Measurements from ENCODE around the gene TPBGL.

TPBGL gene

GRCh38 chr11:75249704-75250103 lies 9.1 kb downstream of the TPBGL start:
- Mint-ChIP-seq H3K4me3 (no peak overlapping the region), H3K4me1 (ENCODE audit: low read depth) (peaks cover 3% of the 10 kb centered on the region), H3K9me3 (ENCODE audit: low read depth) (no peaks in the 10 kb centered on the region), H3K36me3 (no peaks in the 10 kb centered on the region), H3K27ac (no peak overlapping the region), H3K27me3 (no peaks in the 10 kb centered on the region)

GRCh38 chr11:75254326-75254725 lies 13.8 kb downstream of the TPBGL start:
- H3K27me3 Mint-ChIP-seq, result no peaks in the 10 kb centered on the region
- H3K4me3 Mint-ChIP-seq, result no peak overlapping the region
- no peaks in the 10 kb centered on the region for H3K9me3 Mint-ChIP-seq (ENCODE audit: low read depth)
- H3K4me1 Mint-ChIP-seq (ENCODE audit: low read depth), result peaks cover 3% of the 10 kb centered on the region
- H3K27ac Mint-ChIP-seq, result no peak overlapping the region
- H3K36me3 Mint-ChIP-seq, result no peaks in the 10 kb centered on the region

- no peaks in the 10 kb centered on the region for H3K36me3 Mint-ChIP-seq
- peak overlapping the region; percentile 81 for H3K27ac Mint-ChIP-seq
- H3K4me1 Mint-ChIP-seq (ENCODE audit: low read depth), result peaks cover 55% of the 10 kb centered on the region
- H3K4me3 Mint-ChIP-seq, result peak overlapping the region; percentile 65
- no peaks in the 10 kb centered on the region for H3K9me3 Mint-ChIP-seq (ENCODE audit: low read depth)
- H3K27me3 Mint-ChIP-seq, result no peaks in the 10 kb centered on the region
Observed at GRCh38 chr11:75260396-75261170, 20.0 kb downstream of the TPBGL start.

- Mint-ChIP-seq H3K9me3 (ENCODE audit: low read depth) (no peaks in the 10 kb centered on the region), H3K27ac (no peak overlapping the region), H3K4me1 (ENCODE audit: low read depth) (peaks cover 55% of the 10 kb centered on the region), H3K27me3 (no peaks in the 10 kb centered on the region), H3K4me3 (no peak overlapping the region), H3K36me3 (no peaks in the 10 kb centered on the region)
Observed at GRCh38 chr11:75261902-75262361, 21.4 kb downstream of the TPBGL start.

- peaks cover 58% of the 10 kb centered on the region for H3K4me1 Mint-ChIP-seq (ENCODE audit: low read depth)
- no peaks in the 10 kb centered on the region for H3K9me3 Mint-ChIP-seq (ENCODE audit: low read depth)
- H3K27ac Mint-ChIP-seq, result no peak overlapping the region
Observed at GRCh38 chr11:75262436-75262835, 21.9 kb downstream of the TPBGL start.

GRCh38 chr11:75262961-75263852 lies 22.6 kb downstream of the TPBGL start:
- H3K4me1 Mint-ChIP-seq (ENCODE audit: low read depth), result peaks cover 61% of the 10 kb centered on the region
- peaks cover 3% of the 10 kb centered on the region for H3K36me3 Mint-ChIP-seq
- H3K27me3 Mint-ChIP-seq, result no peaks in the 10 kb centered on the region
- no peaks in the 10 kb centered on the region for H3K9me3 Mint-ChIP-seq (ENCODE audit: low read depth)
- no peak overlapping the region for H3K4me3 Mint-ChIP-seq
- peak overlapping the region; percentile 41 for H3K27ac Mint-ChIP-seq

More at GRCh38 chr11:75262436-75262835, 21.9 kb downstream of the TPBGL start:
- Mint-ChIP-seq H3K27me3 (no peaks in the 10 kb centered on the region), H3K36me3 (no peaks in the 10 kb centered on the region), H3K4me3 (no peak overlapping the region)

GRCh38 chr11:75263944-75264349 lies 23.4 kb downstream of the TPBGL start:
- H3K27ac Mint-ChIP-seq, result peak overlapping the region; percentile 41
- peaks cover 58% of the 10 kb centered on the region for H3K4me1 Mint-ChIP-seq (ENCODE audit: low read depth)
- no peaks in the 10 kb centered on the region for H3K27me3 Mint-ChIP-seq
- peaks cover 3% of the 10 kb centered on the region for H3K36me3 Mint-ChIP-seq
- H3K4me3 Mint-ChIP-seq, result no peak overlapping the region
- no peaks in the 10 kb centered on the region for H3K9me3 Mint-ChIP-seq (ENCODE audit: low read depth)

- peak overlapping the region; percentile 41 for H3K27ac Mint-ChIP-seq
- H3K4me3 Mint-ChIP-seq, result no peak overlapping the region
- no peaks in the 10 kb centered on the region for H3K9me3 Mint-ChIP-seq (ENCODE audit: low read depth)
- peaks cover 58% of the 10 kb centered on the region for H3K4me1 Mint-ChIP-seq (ENCODE audit: low read depth)
- H3K36me3 Mint-ChIP-seq, result peaks cover 3% of the 10 kb centered on the region
- H3K27me3 Mint-ChIP-seq, result no peaks in the 10 kb centered on the region
Observed at GRCh38 chr11:75264356-75264755, 23.8 kb downstream of the TPBGL start.

- H3K4me1 Mint-ChIP-seq (ENCODE audit: low read depth), result peaks cover 52% of the 10 kb centered on the region
- H3K27ac Mint-ChIP-seq, result peak overlapping the region; percentile 41
- no peak overlapping the region for H3K4me3 Mint-ChIP-seq
- no peaks in the 10 kb centered on the region for H3K27me3 Mint-ChIP-seq
- H3K36me3 Mint-ChIP-seq, result peaks cover 3% of the 10 kb centered on the region
- H3K9me3 Mint-ChIP-seq (ENCODE audit: low read depth), result no peaks in the 10 kb centered on the region
Observed at GRCh38 chr11:75264971-75265370, 24.4 kb downstream of the TPBGL start.

GRCh38 chr11:75265851-75266531 lies 25.4 kb downstream of the TPBGL start:
- Mint-ChIP-seq H3K27me3 (no peaks in the 10 kb centered on the region), H3K36me3 (peaks cover 3% of the 10 kb centered on the region), H3K4me1 (ENCODE audit: low read depth) (peaks cover 46% of the 10 kb centered on the region), H3K27ac (no peak overlapping the region), H3K4me3 (no peak overlapping the region), H3K9me3 (ENCODE audit: low read depth) (no peaks in the 10 kb centered on the region)

GRCh38 chr11:75267171-75267970 lies 26.8 kb downstream of the TPBGL start:
- Mint-ChIP-seq H3K27ac (no peak overlapping the region), H3K27me3 (no peaks in the 10 kb centered on the region), H3K4me1 (ENCODE audit: low read depth) (peaks cover 38% of the 10 kb centered on the region), H3K9me3 (ENCODE audit: low read depth) (no peaks in the 10 kb centered on the region), H3K36me3 (peaks cover 4% of the 10 kb centered on the region), H3K4me3 (no peak overlapping the region)

- Mint-ChIP-seq H3K36me3 (peaks cover 4% of the 10 kb centered on the region), H3K27me3 (no peaks in the 10 kb centered on the region), H3K4me3 (no peak overlapping the region), H3K27ac (no peak overlapping the region), H3K9me3 (ENCODE audit: low read depth) (no peaks in the 10 kb centered on the region), H3K4me1 (ENCODE audit: low read depth) (peaks cover 36% of the 10 kb centered on the region)
Observed at GRCh38 chr11:75268626-75269366, 28.2 kb downstream of the TPBGL start.

GRCh38 chr11:75269367-75269660 lies 28.7 kb downstream of the TPBGL start:
- H3K27ac Mint-ChIP-seq, result no peak overlapping the region
- no peaks in the 10 kb centered on the region for H3K27me3 Mint-ChIP-seq
- H3K4me3 Mint-ChIP-seq, result no peak overlapping the region
- peaks cover 36% of the 10 kb centered on the region for H3K4me1 Mint-ChIP-seq (ENCODE audit: low read depth)
- no peaks in the 10 kb centered on the region for H3K9me3 Mint-ChIP-seq (ENCODE audit: low read depth)
- peaks cover 4% of the 10 kb centered on the region for H3K36me3 Mint-ChIP-seq

GRCh38 chr11:75269896-75270295 lies 29.3 kb downstream of the TPBGL start:
- Mint-ChIP-seq H3K36me3 (peaks cover 4% of the 10 kb centered on the region), H3K27me3 (no peaks in the 10 kb centered on the region), H3K4me1 (ENCODE audit: low read depth) (peaks cover 32% of the 10 kb centered on the region), H3K27ac (no peak overlapping the region), H3K4me3 (no peak overlapping the region), H3K9me3 (ENCODE audit: low read depth) (no peaks in the 10 kb centered on the region)
